DMS79 (cell line): ENCODE results near the gene P3H4.
A peak's percentile ranks its signal among the peaks of the same experiment; 100 is the strongest.
"Not testable (repeated sequence)": the region's sequence is repeated elsewhere in the genome, so short reads cannot be mapped to it uniquely, and the experiment has no call there.

Source experiments
- DNase-seq: peaks from one replicate; lab custom pipeline; 2025; lab: John Stamatoyannopoulos, UW

P3H4 gene

GRCh38 chr17:41811549-41812380 lies at the start of gene P3H4:
Gene P3H4, minus strand, starts transcription at chr17:41811949. Its CDS starts 34 bp downstream, at chr17:41811915.
- peak; percentile 66 for DNase-seq

- no peak for DNase-seq
These were observed 48.6 kb upstream of the P3H4 start for GRCh38 chr17:41860254-41860931.

GRCh38 chr17:41851382-41851781 lies 39.6 kb upstream of the P3H4 start:
- not testable (repeated sequence) for DNase-seq

GRCh38 chr17:41849251-41849990 lies 37.7 kb upstream of the P3H4 start:
- no peak for DNase-seq

DNA sequence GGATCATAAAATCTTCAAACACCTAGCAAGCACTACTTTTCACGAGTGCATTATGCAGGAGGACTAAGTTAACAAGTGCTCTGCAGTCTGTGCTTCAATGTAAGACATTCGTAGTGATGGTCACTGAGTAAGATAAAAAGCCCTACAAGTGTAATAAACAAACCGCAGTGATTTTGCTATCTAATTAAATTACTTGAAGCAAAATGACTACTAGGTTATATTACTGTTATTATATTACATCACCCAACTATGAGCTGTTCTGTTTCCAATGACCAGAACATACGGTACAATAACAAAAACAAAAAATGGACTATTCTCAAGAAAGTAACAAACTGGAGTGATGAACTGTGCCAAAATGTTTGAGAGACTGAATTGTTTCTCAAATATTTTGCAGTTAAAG lies 37.0 kb upstream of the P3H4 start:
- no peak for DNase-seq

DNA sequence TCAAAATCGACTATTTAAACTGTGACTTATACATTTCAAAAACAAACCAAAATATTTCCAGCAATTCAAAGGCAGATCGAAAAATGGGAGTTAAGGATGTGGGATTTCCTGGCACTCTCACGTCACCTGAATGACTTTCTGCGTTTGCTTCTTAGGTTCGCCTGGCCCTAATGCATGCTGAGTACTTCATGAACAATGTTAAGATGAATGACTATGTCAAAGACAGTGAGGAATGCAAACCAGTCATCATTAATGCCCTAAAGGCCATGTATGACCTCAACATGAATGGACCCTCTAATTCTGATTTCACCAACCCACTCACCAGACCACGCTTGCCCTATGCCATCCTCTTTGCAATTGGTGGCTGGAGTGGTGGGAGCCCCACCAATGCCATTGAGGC lies 33.2 kb upstream of the P3H4 start:
- no peak for DNase-seq

DNA sequence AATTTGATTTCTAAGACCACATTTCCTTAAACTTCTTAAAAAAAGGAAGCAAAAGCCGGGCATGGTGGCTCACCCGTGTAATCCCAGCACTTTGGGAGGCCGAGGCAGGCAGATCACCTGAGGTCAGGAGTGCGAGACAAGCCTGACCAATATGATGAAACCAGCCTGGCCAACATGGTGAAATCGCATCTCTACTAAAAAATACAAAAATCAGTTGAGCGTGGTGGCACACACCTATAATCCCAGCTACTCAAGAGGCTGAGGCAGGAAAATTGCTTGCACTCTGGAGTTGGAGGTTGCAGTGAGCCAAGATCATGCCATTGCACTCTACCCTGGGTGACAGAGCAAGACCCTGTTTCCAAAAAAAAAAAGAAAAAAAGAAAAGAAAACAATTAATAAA lies 29.0 kb upstream of the P3H4 start:
- not testable (repeated sequence) for DNase-seq

DNA sequence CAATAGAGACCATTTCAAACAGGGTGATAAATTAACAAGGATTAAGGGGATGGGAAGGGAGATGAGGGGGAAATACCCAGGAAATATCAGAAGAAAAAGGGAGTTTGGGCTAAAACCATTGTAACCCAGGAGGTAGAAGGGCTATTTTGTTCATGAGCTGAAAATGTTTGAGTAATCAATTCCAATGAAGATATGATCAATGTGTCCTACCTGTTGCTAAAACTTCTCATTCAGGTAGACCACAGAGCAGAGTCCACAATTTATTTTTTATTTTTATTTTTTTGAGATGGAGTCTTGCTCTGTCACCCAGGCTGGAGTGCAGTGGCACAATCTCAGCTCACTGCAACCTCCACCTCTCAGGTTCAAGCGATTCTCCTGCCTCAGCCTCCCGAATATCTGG lies 27.7 kb upstream of the P3H4 start:
- not testable (repeated sequence) for DNase-seq

- DNase-seq = no peak
These were observed 26.2 kb upstream of the P3H4 start, which contains the start of gene KLHL10 for GRCh38 chr17:41837761-41838538. Gene KLHL10, plus strand, starts transcription at chr17:41837825. Its CDS starts 108 bp downstream, at chr17:41837933.

DNA sequence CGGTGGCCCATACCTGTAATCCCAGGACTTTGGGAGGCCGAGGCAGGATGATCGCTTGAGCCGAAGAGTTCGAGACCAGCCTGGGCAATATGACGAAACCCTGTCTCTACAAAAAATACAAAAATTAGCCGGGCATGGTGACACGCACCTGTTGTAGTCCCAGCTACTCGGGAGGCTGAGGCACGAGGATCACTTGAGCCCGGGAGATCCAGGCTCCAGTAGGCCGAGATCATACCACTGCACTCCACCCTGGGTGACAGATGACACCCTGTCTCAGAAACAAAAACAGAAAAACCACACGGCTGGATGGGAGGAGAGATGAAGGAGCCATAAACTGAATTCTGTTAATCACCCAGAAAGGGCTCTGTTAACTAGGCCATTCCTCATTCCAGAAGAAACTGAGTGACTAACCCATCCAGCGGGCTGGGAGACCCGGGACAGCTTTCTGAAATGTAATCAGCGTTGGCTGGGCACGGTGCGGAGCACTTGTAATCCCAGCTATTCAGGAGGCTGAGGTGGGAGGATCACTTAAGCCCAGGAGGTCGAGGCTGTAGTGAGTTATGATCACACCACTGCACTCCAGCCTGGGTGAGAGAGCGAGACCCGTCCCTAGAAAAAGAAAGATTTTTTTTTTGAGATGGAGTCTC lies 24.9 kb upstream of the P3H4 start:
- DNase-seq = no peak

- DNase-seq = peak; percentile 29
These were observed 24.2 kb upstream of the P3H4 start, which contains the start of gene NT5C3B for GRCh38 chr17:41835800-41836549. Gene NT5C3B, minus strand, starts transcription at chr17:41836232. Its CDS starts 39 bp downstream, at chr17:41836193.

DNA sequence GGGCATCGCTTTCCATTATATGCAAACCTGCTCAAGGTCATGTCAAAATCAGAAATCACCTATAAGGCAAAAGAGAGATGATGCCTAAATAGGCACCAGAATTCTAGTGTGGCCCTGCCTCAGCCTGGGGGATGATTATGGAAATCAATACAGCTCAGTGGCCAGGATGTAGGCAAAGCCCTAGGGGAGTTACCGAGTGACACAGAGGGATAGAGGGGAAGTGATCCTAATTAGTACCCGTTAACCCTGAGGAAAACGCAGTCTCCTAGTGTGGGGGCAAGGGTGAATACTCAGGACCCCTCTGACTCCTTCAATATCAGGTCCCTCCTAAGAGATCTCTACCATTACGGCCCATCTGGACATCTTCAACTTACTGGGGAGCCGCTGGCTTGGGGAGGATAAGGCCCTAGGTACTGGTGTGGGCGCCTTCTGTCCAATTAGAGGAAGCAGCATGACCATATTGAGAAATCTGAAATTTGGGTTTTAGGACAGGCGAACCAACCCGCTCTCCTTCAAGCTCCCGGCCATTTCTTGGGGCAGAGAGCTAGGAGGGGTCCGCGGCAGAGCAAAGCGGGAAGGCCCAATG lies 23.6 kb upstream of the P3H4 start:
- no peak for DNase-seq

DNA sequence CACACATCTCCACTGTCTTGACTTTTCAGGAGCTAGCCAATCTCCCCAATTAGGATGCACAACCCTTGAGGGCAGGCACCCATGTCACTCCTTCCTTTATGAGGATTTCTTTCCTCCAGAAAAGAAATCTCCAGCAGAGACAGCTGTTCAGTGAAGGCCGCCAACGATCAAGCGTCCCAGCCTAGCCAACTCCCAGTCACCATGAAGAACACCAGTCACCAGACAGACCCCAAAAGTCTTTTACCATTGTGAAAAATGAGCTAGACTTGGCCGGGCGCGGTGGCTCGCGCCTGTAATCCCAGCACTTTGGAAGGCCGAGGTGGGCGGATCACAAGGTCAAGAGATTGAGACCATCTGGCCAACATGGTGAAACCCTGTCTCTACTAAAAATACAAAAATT lies 18.2 kb upstream of the P3H4 start:
- not testable (repeated sequence) for DNase-seq

DNA sequence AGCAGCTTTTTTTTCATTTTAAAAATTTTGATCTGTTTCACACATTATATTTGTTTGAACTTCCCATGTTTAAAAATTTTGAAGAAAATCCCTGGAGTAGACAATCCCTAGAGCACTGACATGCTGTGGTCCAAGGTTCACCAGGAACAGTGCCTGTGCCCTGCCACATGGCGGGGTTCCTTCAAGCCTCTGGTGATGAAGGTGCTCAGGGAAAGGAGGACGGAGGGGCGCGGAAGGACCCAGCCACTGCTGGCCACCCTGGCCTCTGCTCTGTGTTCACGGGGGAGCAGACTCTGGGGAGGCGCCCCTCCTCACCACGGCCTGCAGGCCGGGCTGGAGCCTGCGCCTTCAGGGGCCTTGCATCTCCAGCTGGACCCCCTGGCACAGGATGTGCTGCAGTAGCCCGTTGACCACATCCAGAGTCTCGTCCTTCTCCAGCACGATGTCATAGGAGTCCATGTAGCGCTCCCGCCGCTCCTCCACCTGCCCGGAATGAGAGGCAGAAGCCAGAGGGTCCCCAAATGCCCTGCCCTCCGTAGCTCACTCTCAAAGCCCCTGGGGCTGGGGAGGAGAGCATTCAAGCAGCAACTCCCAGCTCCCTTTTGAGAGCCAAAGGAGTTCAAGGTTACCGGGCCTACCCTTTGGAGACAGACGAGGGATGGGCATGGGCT lies 13.6 kb upstream of the P3H4 start:
- DNase-seq = no peak

DNA sequence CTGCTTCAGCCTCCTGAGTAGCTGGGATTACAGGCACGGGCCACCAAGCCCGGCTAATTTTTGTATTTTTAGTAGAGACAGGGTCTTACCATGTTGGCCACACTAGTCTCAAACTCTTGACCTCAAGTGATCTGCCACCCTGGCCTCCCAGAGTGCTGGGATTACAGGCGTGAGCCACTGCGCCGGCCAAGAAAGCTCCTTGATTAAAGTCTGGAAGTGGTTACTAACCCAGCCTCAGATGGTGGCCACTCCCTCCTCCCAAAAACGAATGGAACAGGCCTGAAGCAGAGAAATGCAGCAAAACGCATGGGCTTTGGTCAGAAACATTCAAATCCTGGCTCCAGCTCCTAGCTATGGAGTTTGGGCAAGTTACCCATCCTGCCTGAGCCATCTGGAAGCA lies 12.3 kb upstream of the P3H4 start:
- no peak for DNase-seq

DNA sequence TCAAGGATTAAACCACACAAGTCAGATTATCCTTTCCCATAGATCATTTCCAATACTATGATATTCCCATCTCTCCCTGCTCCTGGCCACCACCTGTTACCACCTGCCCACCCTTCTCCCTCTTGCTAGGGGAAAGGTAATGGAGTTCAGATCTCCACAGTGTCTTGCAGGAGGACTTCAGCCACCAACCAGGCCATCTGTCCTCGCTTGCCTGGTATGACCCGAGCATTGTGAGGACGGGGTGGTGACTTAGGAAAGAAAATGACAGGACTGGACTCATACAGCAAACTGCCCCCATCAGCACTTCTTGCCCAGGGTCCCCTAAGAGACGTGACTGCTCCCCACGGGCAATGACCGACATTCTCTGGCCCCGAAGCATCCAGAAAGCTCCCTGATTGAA lies 11.8 kb upstream of the P3H4 start:
- no peak for DNase-seq

- DNase-seq = no peak
These were observed 11.4 kb upstream of the P3H4 start for GRCh38 chr17:41823141-41823524.

DNA sequence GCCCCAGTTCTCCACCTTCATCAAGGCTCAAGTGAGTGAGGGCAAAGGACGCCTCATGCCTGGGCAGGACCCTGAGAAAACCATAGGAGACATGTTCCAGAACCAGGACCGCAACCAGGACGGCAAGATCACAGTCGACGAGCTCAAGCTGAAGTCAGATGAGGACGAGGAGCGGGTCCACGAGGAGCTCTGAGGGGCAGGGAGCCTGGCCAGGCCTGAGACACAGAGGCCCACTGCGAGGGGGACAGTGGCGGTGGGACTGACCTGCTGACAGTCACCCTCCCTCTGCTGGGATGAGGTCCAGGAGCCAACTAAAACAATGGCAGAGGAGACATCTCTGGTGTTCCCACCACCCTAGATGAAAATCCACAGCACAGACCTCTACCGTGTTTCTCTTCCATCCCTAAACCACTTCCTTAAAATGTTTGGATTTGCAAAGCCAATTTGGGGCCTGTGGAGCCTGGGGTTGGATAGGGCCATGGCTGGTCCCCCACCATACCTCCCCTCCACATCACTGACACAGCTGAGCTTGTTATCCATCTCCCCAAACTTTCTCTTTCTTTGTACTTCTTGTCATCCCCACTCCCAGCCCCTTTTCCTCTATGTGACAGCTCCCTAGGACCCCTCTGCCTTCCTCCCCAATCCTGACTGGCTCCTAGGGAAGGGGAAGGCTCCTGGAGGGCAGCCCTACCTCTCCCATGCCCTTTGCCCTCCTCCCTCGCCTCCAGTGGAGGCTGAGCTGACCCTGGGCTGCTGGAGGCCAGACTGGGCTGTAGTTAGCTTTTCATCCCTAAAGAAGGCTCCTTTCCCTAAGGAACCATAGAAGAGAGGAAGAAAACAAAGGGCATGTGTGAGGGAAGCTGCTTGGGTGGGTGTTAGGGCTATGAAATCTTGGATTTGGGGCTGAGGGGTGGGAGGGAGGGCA lies 10.7 kb upstream of the P3H4 start:
- no peak for DNase-seq
